HEK293 (cell line): ENCODE data around the gene MIF4GD.

Experiments used
- OSR2 ChIP-seq: fragments of 450-650 bp; formaldehyde crosslinking; IDR thresholded peaks from 2 replicates; pipeline ENCODE4 v1.5.1; 2016; ENCODE audit warnings: missing biosample characterization, missing genetic modification characterization
- ZNF112 ChIP-seq: fragments of 450-650 bp; formaldehyde crosslinking; IDR thresholded peaks from 2 replicates; pipeline ENCODE4 v1.5.0; 2017; ENCODE audit warnings: missing biosample characterization, missing genetic modification characterization
- ZNF747 ChIP-seq: fragments of 450-650 bp; formaldehyde crosslinking; IDR thresholded peaks from 2 replicates; pipeline ENCODE4 v1.5.1; 2016; ENCODE audit warnings: missing biosample characterization, missing genetic modification characterization

- no peak for TF ChIP-seq ZNF747 (tag by site-specific recombination)
- TF ChIP-seq OSR2 (tag by site-specific recombination): no peak
- no peak for TF ChIP-seq ZNF112 (tag by site-specific recombination)
Observed at GRCh38 chr17:75318615-75319222, 47.7 kb upstream of the MIF4GD start.
